HuH-7 (cell line): ENCODE data around the gene MORN1.

ENCODE experiments used
- DNase-seq: peaks from one replicate; pipeline ENCODE4 v3.0.0; 2011; ENCODE audit warnings: low spot score

The MORN1 gene

DNA sequence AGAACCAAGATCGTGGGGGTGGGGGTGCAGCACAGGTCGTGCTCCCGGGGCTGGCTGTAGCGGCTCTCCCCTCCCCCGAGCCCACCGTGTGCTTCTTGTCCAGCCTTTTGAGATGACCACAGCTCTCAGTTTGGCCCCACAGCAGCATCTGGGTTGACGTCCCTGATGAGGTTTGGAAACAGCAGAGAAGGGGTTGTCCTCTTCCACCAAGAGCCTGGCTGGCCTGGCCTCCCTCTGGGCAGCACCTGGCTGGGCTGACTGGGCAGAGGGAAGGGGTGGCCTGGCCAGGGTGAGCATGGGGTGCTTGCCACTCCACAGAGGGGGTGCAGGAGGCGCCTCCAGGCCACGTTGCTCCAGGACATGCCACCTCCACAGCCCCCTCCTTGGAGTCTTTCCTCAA lies 101.7 kb downstream of the MORN1 start:
- no peak for DNase-seq

DNA sequence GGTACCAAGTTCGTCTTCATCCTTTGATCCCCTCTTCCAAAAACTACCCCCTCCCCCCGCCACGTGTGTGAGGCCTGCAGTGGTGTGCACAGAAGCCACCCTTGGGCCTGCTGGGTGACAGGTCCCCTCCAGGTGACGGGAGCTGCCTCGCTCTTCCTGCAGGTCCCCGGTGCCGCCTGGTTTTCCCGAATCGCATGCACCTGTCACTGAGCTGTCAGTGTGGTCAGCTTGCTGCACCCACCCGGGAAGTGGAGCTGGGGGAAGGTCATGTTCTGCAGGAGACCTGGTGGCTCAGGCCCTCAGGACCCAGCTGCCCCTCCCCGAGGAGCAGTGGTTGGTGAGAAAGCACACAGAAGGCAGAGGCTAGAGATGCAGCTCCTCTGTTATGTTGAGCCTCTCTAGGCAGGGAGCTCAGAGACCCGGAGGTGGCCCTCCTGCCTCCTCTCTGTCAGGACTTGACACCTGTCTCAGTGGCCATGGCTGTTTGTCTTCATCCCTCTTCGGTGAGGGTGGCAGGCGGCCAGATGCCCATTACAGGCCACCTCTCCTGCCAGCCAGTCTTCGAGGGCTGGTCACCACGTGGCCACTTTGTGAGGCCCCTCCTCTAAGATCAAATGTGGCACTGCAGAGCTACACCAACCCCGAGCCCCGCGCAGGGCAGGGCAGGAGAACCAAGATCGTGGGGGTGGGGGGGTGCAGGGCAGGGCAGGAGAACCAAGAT lies 102.4 kb downstream of the MORN1 start:
- DNase-seq, result no peak

DNA sequence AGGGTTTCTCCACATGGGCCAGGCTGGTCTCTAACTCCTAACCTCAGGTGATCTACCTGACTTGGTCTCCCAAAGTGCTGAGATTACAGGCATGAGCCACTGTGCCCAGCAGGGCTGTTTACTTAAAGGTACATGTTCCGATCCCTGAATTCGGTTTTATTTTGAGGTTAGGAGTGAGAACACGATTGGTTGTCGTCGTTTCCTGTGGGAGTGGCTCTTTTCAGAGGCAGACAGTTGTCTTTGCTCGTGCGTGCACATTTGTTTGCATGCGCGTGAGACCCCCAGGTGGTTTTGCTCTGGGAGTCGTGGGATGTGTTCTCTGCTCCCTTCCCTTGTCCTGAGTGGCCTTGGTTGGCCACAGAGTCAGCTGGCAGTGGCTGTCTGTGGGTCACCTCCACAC lies 103.0 kb downstream of the MORN1 start:
- DNase-seq, result no peak

DNA sequence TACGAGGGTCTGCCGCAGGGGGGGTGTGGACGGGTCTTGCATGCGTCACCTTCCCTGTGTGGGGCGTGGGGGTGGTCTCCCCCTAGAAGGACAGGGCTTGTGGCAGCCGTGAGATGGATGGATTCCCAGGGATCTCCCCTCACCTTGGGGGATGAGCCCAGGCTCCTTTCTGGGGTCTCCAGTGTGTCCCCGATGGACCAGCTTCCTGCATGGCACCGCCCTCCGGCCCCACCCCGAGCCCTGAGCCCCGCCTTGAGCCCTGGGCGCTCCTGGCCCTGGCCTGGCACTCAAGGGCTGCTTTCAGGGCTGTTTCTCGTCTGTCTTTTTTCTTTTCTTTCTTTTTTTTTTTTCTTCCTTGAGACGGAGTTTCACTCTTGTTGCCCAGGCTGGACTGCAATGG lies 103.7 kb downstream of the MORN1 start:
- no peak for DNase-seq

DNA sequence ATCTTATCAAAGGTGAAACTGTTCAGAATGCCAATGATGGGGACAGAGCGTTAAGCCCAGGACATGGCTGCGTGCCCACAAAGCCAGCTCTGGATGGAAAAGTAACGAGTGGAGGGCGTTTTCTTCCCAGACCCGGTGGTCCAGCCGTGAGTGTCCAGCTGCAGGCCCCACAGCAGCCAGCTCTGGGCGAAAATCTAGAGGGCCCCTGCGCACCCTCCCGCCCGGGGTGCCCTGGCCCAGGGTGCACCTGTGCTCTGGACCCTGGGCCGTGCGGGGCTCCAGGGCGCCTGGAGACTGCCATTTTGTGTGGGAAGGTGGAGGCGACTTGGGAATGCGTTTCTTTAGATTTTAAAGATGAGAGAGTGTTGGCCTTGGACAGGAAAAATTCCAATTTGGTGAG lies 104.4 kb downstream of the MORN1 start:
- DNase-seq, result no peak

DNA sequence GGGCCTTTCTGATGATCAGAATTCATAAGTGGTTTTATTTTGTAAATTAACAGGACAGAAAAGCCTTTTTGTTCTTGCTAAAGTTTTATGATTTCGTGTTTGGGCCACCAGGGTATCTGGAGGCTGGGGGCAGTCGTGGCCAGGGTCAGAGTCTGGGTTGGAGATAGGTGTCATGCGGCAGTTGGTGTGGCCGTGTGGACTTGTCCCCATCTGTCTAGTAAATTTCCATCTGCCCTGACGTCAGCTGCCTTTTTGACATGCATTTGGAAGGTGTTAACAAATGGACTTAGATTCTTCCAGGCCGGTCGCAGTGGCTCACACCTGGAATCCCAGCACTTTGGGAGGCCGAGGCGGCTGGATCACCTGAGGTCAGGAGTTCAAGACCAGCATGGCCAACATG lies 106.4 kb downstream of the MORN1 start:
- DNase-seq, result peak; percentile 73

DNA sequence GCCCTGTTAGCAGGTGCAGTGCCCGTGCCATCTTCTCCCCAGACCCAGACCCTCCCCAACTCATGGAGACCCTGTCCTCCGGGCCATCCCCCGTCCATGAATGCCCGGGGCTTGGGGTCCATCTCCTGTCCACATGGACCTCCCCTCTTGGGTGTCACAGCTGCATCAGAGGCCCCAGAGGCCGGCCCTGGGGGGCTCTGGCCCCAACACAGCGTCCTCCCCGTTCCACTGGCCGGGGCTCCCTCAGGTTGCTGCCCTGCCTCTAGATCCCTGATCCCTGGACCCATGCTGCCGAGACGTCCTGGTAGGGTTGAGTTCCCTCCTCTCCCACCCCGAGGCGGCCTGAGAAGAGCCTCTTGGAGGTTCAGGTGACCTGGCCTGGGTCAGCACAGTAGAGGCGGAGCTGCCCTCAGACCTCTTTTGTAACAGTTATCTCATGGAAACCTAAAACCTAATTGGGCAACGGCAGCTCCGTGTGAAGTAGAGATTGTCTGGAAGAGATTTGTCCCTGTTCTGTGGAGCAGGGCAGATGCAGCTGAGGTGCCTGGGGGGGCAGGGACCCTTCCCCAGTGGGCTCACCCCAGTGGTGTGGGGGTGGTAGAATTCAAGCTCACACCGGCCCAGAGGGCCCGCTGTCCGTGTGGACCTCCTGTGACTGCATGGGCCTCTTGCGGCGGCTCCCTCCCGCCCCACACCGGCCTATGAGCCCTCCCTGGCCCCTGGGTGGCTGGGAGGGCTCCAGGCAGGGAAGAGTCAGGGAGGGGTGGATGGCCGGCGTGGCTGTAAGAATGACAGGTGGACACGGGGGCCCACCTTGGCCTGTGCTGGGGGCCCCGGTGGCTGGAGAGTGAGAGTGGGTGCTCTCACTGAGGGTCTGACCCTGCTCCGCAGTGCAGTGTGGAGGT lies 107.1 kb downstream of the MORN1 start:
- peak; percentile 78 for DNase-seq

DNA sequence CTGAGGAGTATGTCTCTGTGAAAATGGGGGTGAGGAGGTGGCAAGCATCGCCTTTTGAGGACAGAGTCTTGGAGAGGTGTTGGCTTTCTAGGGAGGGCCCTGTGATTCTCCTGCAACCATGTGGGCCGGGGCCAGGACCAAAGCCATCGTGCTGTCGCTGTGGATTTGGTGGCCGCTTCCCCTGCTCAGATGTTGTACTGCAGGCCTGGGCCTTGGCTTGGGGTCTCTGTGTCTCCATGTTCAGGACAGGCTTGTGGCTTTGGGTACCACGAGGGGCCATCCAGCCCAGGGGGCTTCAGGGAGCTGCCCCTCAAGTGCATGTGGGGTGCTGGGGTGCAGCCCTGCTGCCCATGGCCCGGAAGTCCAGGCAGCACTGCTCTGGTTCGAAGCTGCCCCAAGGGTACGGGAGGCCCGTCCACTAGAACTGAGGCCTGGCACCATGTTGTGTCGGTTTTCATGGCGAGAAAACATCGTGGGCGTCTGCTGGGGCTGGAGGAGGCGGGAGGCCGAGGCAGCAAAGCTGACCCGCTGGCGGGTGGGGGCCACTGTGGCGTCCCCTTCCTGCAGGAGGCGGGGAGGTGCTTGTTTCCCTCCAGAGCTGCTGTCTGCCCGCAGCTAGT lies 107.9 kb downstream of the MORN1 start:
- DNase-seq, result no peak

DNA sequence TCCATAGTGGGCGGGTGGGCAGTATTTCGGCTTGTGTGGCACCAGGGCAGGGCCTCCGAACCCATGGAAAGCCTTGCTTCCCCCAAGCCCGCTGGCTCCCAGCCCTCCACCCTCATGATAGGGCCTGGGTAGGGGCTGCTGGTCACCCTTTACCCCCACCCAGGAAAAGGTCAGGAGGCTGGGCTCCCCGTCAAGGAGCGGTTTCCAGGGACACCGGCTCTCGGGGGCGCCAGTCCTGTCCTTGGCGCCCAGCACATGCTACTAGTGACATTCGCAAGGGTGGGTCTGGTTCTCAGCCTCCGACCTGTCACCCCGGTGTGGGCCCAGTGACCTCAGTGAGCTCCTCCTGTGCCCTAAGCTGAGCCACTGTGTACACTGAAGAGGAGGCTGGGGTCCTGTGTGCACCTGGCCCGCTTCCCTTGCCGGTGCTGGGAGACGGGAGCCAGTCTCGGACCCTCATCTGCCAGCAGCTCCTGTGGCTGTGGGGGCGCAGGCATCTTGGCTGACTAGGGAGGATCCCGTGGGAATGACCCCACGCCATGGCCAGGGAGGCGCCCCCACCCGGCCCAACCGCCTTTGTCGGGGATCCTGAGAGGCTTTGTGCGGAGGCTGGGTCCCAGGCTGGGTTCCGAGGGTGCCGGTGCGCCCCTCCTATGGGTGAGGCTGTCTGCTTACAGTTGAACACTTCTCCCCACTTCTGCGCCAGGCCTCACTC lies 108.6 kb downstream of the MORN1 start:
- DNase-seq, result no peak

DNA sequence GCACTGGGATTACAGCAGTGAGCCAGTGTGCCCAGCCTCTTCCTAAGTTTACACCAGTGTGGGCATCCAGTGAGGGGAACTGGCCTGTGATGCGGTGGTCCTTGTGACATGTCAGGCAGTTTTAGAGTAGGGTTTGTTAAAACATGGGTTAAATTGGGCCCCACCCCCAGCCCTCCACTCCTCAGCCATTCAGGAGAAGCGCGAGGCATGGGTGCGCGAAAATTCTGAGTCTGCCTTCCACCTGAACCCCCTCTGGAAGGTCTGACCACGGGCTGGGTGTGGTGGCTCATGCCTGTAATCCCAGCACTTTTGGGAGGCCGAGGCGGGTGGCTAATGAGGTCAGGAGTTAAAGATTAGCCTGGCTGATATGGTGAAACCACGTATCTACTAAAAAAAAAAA lies 111.5 kb downstream of the MORN1 start:
- no peak for DNase-seq

DNA sequence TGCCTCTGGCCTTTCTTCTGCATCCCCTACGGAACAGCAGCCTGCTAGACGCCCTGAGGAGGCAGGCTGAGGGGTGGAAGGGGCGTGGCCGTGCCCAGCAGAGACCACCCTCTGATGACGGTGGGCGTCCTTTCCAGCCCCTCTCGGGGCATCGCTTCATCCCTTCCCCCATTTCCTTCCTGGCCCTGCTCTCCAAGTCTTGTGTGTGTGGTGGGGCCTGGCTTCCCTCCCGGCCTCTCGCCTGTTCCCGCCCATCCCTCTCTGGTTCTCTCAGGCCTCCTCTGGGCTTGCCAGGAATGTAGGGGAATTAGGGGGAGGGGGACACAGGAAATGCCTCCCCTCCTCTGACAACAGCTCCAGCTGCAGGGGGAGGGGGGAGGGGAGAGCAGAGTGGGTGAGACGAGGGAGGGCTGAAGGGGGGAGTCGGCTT lies 112.1 kb downstream of the MORN1 start:
- DNase-seq, result peak; percentile 59

DNA sequence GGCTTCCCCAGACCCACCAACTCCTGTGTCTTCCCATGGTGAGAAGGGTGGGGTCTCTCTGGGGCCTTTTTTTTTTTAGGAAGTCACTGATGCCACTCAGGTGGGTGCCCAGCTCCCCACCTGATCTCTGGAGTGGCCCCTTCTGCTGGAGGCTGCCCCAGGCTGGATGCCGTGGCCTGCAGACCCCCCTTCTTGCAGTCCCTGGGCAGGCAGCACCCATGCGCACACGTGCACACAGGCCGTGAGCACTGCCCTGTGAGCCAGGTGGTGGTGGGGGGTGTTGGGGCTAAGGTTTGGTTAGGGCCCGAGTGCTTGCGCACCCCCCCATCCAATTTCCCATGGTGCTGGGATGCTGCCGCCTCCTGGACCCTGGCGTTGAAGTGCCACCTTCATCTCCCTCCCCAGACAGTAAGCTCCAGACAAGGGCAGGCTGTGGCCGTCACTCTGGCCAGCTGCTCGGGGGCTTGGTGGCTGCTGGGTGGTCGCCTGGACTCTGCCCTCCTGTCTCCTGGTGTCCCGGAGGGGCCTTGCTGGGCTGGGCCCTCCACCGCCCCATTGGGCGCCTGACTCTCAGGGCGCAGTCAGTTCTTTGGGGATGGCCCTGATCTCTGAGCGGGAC lies 112.7 kb downstream of the MORN1 start:
- DNase-seq, result no peak

DNA sequence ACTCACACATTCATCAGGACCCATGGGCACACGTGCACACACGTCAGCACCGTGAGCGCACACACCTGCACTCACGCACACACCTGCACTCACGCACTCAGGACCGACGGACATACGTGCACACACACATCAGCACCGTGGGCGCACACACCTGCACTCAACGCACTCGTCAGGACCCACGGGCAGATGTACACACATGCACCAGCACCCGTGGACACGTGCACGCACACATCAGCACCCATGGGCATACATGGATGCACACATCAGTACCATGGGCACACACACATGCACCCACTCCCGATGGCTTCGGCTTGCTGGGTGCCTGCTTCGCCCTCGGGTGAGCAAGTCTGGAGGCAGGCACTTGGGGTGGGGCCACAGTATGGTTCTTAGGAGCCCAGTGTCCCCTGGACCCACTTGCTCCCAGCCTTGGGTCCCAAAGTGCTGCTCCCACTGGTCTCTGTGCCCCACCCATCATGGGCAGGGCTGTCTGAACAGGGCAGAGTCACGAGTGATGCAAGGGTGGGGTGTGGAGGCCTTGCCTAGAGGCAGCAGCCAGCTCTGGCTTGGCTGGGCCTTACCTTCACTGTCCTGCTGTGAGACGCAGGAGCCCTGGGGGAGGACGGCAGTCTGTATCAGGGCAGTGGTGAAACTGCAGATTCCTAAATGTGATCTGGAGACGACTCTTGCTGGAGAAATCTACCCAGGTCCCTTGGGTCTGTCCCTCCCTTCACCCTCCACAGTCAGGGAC lies 113.4 kb downstream of the MORN1 start:
- no peak for DNase-seq

DNA sequence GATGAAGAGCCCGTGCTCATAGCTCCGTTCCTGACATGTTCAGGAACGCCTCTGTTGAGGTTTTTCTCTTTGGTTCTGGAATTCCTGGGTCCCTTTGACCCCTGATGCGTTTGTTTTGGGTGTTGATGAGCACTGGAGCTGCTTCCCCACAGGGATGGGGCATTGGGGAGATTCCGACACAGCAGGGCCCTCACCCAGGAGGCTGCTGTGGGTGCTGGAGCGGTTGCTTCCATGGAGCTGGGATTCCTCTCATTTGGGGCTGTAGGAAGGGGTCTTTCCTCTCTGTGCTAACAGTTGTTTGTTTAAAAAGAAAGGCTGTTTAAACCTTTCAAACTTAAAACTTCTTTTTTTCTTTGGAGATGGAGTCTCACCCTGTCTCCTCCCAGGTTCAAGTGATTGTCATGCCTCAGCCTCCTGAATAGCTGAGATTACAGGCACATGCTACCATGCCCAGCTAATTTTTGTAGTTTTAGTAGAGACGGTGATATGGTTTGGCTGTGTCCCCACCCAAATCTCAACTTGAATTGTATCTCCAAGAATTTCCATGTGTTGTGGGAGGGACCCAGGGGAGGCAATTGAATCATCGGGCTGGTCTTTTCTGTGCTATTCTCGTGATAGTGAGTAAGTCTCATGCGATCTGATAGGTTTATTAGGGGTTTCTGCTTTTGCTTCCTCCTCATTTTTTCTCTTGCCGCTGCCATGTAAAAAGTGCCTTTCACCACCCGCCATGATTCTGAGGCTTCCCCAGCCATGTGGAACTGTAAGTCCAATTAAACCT lies 114.4 kb downstream of the MORN1 start:
- DNase-seq, result no peak

DNA sequence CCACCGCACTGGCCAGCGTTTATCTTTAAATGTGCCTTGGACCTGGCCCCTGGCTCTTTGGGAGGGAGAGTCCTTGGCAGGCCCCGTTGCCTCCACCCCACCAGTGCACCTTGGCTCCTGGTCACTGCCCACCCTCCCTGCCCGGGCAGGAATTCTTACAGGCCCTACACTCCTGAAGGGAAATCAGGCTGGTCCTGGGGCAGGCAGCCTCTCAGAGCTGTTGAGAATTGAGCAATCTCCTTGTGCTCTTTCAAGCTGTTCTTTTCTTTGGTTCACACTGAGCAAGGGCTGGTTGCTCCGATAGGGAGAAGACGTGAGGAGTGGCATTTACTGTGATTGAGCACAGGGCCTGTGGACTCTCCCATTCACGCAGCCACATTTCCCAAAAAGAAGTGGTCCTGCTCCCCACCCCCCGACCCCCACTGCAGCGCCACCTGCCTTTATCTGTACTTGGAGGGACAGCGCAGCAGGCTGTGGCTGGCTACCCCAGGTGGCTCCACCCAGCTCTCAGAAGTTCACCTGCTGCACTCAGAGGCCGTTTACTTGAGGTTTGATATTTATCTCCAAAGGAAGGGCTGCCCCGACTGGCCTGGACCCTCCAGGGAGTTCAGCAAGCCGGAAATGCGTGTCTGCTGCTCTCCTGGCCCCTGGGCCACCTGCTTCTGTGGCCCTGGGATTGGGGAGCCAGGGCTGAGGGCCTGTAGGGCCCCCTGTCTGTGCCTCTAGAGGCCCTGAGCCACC lies 115.4 kb downstream of the MORN1 start:
- no peak for DNase-seq

DNA sequence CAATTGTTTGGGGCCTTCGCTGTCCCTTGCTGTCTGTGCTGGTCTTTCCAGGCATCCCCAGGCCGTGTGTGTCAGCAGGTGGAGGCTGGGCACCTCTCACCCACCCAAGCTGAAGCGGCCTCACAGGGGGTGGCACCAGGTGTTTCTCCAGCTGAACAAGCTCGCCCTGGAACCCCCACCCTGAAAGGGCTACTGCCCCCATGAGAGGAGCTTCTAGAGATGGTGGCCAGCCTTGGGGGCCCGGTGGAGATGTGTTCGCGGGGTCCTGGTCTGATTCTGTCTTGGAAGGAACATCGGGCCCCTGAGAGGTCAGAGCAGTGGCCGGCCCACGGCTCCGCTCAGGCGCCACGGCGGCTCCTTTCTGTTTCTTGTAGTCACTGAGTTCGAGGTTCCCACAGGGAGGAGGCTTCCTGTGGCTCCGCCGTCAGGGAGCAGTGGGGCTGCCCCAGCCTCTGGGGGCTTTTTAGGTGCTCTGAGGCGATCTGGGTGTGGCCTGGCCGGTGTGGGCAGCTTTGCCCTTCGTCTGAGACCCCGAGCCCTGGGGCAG lies 116.4 kb downstream of the MORN1 start:
- DNase-seq, result no peak

DNA sequence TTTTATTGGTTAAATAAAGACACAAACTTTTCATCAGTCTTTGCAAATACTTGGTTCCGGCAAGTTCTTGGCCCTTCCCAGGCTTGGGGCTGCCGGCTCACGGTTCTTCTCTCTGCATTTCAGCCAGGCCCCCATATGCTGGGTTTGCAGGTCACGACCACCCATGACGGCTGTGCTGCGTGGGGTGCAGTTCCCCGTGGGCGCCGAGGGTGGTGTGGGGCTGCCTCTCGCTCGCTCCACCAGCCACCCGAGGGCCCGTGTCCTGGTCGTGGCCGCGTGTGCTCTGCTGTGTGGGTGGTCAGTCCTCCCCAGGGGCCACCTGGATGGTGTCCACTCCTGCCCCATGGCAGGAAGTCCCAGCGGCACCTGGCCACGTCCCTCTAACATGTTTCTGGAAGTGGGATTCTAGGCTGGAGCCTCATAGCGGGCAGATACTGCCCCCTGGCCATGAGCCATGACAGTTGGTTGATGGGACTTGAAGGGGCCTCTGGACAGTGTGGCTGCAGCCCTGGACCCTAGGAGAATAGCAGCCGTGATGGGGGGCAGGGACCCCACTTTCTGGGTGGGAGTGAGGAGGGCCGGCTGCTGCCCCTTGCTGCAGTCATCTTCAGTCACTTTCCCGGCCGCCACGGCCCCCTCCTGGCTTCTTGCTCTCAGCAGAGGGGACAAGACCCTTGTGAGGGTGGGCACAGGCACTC lies 117.0 kb downstream of the MORN1 start:
- DNase-seq, result no peak

DNA sequence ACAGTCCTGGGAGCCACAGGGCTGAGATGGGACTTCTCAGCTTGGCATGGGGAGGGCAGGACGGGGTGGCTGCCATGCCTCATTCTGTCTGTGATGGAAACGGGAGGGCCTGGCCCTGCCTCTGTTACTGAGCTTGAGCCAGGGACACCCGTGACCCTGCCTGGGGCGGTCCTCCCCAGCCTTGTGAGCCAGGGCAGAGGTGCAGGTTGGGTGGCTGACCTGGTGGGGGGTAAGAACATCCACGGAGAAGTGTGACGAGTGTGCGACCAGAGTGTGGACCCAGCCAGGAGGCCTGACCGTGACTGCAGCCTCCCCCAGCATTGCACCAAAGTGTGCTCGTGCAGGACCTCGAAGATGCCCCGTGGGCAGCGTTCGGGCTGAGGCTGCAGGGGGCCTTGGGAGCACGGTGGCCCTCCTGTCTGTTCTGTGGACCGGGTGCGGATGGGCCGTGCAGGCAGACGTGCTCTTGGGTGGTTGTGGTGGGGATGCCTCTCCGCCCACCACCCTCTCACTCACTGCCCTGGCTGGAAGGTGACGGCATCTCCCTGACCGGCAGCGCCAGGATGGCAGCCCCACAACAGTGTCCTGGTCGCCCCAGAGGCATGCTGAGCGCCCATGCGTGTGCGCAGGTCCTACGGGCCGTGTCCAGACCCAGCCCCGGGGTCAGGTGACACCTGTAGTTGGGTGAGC lies 117.8 kb downstream of the MORN1 start:
- DNase-seq, result no peak
